SU-DHL-6 (cell line): ENCODE results near the gene ABHD15.

Source experiments
- H2AFZ ChIP-seq: fragments of 200-600 bp; sonication (generic); 2 replicates; pipeline ENCODE4 v1.6.1; 2014; ENCODE audit warnings: low read depth, mild to moderate bottlenecking, moderate library complexity, mixed read lengths, antibody characterized with exemption, low read length; ENCODE audit not compliant: severe bottlenecking
- H3F3A ChIP-seq: fragments of 200-600 bp; shearing (Covaris generic); 2 replicates; pipeline ENCODE4 v1.6.0; 2016; ENCODE audit warnings: antibody characterized with exemption, mild to moderate bottlenecking; ENCODE audit not compliant: insufficient read depth
- H3K27ac ChIP-seq: fragments of 200-600 bp; sonication (generic); 2 replicates; pipeline ENCODE4 v1.5.1; 2016; ENCODE audit warnings: low read depth, mild to moderate bottlenecking, low read length, moderate library complexity, mixed read lengths
- H3K27me3 ChIP-seq: fragments of 200-600 bp; sonication (generic), shearing (Covaris generic); 2 replicates; pipeline ENCODE4 v1.6.0; 2014; ENCODE audit warnings: mild to moderate bottlenecking, low read length
- H3K36me3 ChIP-seq: fragments of 200-600 bp; sonication (generic); 2 replicates; pipeline ENCODE4 v1.6.1; 2014; ENCODE audit warnings: mild to moderate bottlenecking, low read length, mixed read lengths
- H3K4me2 ChIP-seq: fragments of 300-600, 200-600 bp; shearing (Covaris generic), sonication (generic); 2 replicates; pipeline ENCODE4 v1.6.0; 2014; ENCODE audit warnings: low read length, low read depth, mild to moderate bottlenecking; ENCODE audit not compliant: poor library complexity, severe bottlenecking
- H3K4me3 ChIP-seq: fragments of 200-600 bp; sonication (generic); 2 replicates; pipeline ENCODE4 v1.5.1; 2014; ENCODE audit warnings: antibody characterized with exemption, low read length, mild to moderate bottlenecking, mixed read lengths; ENCODE audit not compliant: insufficient read depth, poor library complexity, severe bottlenecking
- H3K79me2 ChIP-seq: fragments of 200-600 bp; sonication (generic); 2 replicates; pipeline ENCODE4 v1.6.1; 2014; ENCODE audit warnings: mild to moderate bottlenecking, low read length, moderate library complexity; ENCODE audit not compliant: insufficient read depth
- H3K9ac ChIP-seq: fragments of 200-600 bp; sonication (generic); 2 replicates; pipeline ENCODE4 v1.7.0; 2014; ENCODE audit warnings: mild to moderate bottlenecking, low read length
- H3K9me2 ChIP-seq: fragments of 200-600 bp; sonication (generic); replicated peaks from 2 replicates; pipeline ENCODE4 v1.6.1; 2014; ENCODE audit warnings: low read length; ENCODE audit not compliant: insufficient read depth
- H3K9me3 ChIP-seq: fragments of 200-600 bp; sonication (generic); 2 replicates; pipeline ENCODE4 v1.6.1; 2014; ENCODE audit warnings: low read length, mixed read lengths; ENCODE audit not compliant: insufficient read depth
- H4K20me1 ChIP-seq: fragments of 200-600 bp; sonication (generic); 2 replicates; pipeline ENCODE4 v1.6.1; 2014; ENCODE audit warnings: low read depth, mild to moderate bottlenecking, antibody characterized with exemption, low read length, moderate library complexity, mixed read lengths
- EZH2phosphoT487 ChIP-seq: fragments of 200-600 bp; sonication (generic), shearing (Covaris generic); conservative IDR thresholded peaks from 2 replicates; pipeline ENCODE4 v1.6.1; 2018; ENCODE audit warnings: mild to moderate bottlenecking, antibody characterized with exemption, low read length, moderate library complexity, mixed read lengths
- TF ChIP-seq, protein P1 (sequence below): fragments of 200-600 bp; sonication (generic); IDR thresholded peaks from one replicate; pipeline ENCODE4 v1.5.1; 2017; ENCODE audit warnings: antibody characterized with exemption, mild to moderate bottlenecking, low read length, moderate library complexity; ENCODE audit not compliant: insufficient read depth, poor library complexity, severe bottlenecking

ABHD15 gene

DNA sequence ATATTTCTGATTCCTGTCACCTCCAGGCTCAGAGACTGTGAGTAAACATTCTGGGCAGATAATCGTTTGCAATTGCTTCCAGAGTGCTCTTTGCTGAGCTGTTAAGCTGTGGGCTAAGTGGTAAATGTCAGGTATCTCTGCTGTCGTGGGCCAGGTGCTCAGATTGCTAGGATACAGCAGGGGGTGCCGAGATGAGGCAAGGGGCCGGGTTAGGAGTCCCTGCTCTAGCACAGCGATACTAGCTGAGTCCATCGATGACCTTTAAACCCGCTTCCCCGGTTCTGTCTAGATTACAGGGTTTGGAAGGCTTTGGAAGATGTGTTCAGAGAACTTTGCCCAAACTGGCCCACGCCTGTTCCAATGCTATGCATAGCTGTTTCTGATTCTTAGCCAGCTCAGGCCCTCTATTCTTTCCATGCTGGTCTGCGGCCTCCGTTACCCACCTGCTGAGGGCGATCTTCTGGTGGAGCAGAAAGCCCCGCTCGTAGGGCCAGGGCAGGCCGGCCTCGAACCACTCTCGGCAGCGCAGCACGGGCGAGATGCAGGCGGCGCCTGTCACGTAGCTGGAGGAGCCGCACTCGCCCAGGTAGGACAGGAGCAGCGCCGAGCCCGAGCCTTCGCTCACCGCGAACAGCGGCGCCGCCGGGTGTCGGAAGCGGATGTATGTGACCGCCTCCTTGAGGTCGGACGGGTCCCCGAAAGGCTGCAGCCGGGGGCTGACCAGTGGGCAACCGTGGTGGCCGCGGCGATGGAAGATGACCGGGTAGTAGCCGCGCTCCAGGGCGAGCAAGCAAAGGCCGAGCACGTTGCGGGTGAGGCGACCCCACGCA, 979 bp downstream of the ABHD15 start:
- Histone ChIP-seq H3K9me3 (no peaks in the 10 kb centered on the region), H3K79me2 (peaks cover 14% of the 10 kb centered on the region), H3K4me3 (peak overlapping the region; percentile 62), H3K9me2 (no peaks in the 10 kb centered on the region), H3K9ac (peak overlapping the region; percentile 90), H3K27ac (peak overlapping the region; percentile 81), H3K36me3 (no peaks in the 10 kb centered on the region), H3F3A (peaks cover 6% of the 10 kb centered on the region; the same call in 1 of the 2 replicates), H4K20me1 (no peaks in the 10 kb centered on the region), H3K27me3 (no peaks in the 10 kb centered on the region), H3K4me2 (peak overlapping the region; percentile 65), H2AFZ (peak overlapping the region; percentile 83)
- TF ChIP-seq, protein P1, sequence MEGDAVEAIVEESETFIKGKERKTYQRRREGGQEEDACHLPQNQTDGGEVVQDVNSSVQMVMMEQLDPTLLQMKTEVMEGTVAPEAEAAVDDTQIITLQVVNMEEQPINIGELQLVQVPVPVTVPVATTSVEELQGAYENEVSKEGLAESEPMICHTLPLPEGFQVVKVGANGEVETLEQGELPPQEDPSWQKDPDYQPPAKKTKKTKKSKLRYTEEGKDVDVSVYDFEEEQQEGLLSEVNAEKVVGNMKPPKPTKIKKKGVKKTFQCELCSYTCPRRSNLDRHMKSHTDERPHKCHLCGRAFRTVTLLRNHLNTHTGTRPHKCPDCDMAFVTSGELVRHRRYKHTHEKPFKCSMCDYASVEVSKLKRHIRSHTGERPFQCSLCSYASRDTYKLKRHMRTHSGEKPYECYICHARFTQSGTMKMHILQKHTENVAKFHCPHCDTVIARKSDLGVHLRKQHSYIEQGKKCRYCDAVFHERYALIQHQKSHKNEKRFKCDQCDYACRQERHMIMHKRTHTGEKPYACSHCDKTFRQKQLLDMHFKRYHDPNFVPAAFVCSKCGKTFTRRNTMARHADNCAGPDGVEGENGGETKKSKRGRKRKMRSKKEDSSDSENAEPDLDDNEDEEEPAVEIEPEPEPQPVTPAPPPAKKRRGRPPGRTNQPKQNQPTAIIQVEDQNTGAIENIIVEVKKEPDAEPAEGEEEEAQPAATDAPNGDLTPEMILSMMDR, result peak; percentile 39
- no peak for TF ChIP-seq EZH2phosphoT487

DNA sequence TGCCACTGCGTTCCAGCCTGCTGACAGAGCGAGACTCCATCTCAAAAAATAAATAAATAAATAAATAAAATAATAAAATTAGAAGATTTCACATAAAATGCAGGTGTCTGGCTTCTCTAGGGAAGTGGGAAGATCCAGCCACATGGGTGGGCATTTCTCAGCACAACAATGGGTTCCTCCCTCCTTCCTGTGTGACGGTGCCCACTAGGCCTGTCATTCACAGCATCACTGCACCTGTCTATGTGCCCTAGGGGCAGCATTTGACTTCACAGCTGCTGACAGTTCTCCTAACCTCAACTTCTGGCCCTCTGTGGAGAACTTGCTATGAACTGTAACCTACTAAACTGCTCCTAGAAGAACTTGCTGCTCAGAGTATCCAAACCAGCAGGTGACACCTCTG, 3.0 kb downstream of the ABHD15 start:
- H2AFZ ChIP-seq, result no peak overlapping the region
- TF ChIP-seq EZH2phosphoT487, result no peak
- TF ChIP-seq, protein P1, result no peak
- no peak overlapping the region for H3K4me3 ChIP-seq
- H3K27me3 ChIP-seq, result no peaks in the 10 kb centered on the region
- H3K27ac ChIP-seq, result no peak overlapping the region
- no peaks in the 10 kb centered on the region for H3K36me3 ChIP-seq
- H3F3A ChIP-seq, result peaks cover 7% of the 10 kb centered on the region; the same call in 1 of the 2 replicates
- H3K4me2 ChIP-seq, result no peak overlapping the region
- H4K20me1 ChIP-seq, result no peaks in the 10 kb centered on the region
- no peaks in the 10 kb centered on the region for H3K9me3 ChIP-seq
- H3K9ac ChIP-seq, result no peak overlapping the region
- peaks cover 14% of the 10 kb centered on the region for H3K79me2 ChIP-seq
- H3K9me2 ChIP-seq, result no peaks in the 10 kb centered on the region

DNA sequence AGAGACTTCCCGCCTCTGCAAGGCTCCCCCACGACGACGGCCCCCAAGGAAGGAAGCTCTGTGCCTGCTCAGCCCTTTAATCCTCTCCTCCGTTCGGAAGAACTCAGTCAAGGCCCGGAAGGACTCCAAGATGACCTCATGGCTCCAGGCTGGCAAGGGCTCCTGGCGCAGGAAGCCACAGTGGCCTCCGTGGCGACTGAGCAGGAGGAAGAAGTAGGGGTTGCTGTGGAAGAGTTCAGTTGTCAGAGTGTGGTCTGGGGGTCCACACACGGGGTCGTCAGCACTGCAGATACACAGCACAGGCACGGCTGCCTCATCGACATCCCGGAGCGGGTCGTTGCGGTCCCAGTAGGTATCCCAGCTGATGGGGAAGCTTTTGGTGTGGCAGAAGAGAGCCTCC, 4.2 kb downstream of the ABHD15 start:
- H3K36me3 ChIP-seq, result no peaks in the 10 kb centered on the region
- H3K27ac ChIP-seq, result no peak overlapping the region
- H3K9me3 ChIP-seq, result no peaks in the 10 kb centered on the region
- H3K9ac ChIP-seq, result no peak overlapping the region
- H3K9me2 ChIP-seq, result no peaks in the 10 kb centered on the region
- peaks cover 14% of the 10 kb centered on the region for H3K79me2 ChIP-seq
- no peaks in the 10 kb centered on the region for H3K27me3 ChIP-seq
- no peak overlapping the region for H2AFZ ChIP-seq
- H3F3A ChIP-seq, result peaks cover 6% of the 10 kb centered on the region; the same call in 1 of the 2 replicates
- TF ChIP-seq, protein P1, result no peak
- TF ChIP-seq EZH2phosphoT487, result no peak
- no peak overlapping the region for H3K4me2 ChIP-seq
- no peak overlapping the region for H3K4me3 ChIP-seq
- H4K20me1 ChIP-seq, result no peaks in the 10 kb centered on the region
